GM21423 (cell line): Measurements from ENCODE around the gene PKHD1.
"Not testable (repeated sequence)": the region's sequence is repeated elsewhere in the genome, so short reads cannot be mapped to it uniquely, and the experiment has no call there.

Experiments used
- ATAC-seq: cut with Tn5 transposase; IDR thresholded peaks from one replicate; pipeline ENCODE4 v1.9.1; 2021; ENCODE audit warnings: mild to moderate bottlenecking, moderate library complexity; ENCODE audit not compliant: unreplicated experiment

The PKHD1 gene

GRCh38 chr6:51857134-51857533 is 230.3 kb downstream of the PKHD1 start:
- no peak for ATAC-seq

DNA sequence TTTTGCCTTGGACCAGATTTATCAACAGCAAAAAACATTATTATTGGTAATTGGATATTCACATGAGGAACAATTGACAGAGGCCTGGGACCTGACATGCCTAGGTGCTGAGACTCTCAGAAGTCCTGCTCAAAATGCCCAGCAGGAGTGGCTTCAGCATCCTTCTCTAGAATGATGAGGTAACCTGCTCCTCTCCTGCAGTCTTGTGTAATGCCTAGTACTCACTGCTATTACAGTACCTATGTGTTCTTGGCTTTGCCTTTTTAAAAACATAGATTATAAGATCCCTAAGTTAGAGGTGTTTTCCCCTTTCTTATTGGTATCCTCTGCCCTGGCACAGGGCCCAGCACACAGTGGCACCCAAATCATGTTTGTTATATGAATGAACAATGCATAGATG is 230.9 kb downstream of the PKHD1 start:
- ATAC-seq: no peak

GRCh38 chr6:51855310-51856082 is 231.9 kb downstream of the PKHD1 start:
- no peak for ATAC-seq

DNA sequence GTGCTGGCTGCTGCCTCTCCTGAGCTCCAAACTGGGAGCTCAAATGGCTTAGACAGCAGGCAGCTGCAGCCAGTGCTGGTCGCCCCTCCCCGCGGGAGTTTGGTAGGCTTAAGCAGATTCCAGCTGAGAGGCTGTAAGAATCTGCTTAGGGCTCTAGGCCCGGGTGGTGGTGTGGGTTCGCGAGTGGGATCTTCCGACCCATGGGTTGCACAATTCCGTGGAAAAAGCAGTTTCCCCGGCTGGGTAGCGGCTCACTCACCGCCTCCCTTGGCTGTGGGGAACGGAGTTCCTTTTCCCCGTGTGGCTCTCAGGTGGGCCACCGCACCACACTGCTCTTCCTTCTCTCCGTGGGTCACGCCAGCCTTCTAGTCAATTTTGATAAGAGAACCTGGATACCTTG is 232.5 kb downstream of the PKHD1 start:
- no peak for ATAC-seq

GRCh38 chr6:51854347-51854746 is 233.1 kb downstream of the PKHD1 start:
- no peak for ATAC-seq

GRCh38 chr6:51853109-51853508 is 234.3 kb downstream of the PKHD1 start:
- ATAC-seq: not testable (repeated sequence)

DNA sequence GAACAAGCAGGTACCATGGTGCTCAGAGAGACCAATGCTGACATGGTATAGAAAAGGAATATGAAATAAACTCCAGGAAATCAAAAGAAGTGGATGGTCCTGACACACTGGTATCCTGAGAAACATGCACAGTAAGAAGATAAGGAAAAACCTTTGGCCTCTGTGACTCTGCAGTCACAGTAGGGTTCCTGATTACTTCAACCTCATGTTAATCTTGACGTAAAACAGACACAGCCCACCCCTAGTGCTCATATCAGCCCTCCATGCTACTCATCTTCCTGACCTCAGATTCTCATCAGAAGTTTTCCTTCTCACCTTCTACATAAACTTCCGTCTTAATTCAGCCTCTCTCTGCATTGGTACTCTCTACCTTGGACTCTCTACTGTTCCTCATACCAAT is 240.9 kb downstream of the PKHD1 start:
- no peak for ATAC-seq

DNA sequence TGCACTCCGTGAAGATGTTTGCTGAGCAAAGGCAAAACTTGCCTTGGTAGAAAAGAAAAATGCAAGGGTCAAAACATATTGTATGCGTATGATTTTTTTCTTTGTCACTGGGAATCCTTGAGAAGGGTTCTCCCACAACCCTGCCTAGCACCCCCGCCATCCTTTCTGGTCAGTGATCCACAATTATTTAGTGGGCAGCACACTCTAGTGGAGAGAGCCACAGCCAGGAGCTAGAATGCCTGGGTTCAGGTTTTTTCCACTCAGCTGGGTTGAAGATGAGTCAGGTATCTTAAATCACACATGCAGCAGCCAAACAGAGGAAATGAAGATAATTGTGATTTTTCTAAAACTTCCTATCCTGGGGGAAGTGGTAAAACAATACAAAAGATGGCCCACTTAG is 243.1 kb downstream of the PKHD1 start:
- no peak for ATAC-seq

GRCh38 chr6:51843456-51844056 is 243.9 kb downstream of the PKHD1 start:
- ATAC-seq: no peak

DNA sequence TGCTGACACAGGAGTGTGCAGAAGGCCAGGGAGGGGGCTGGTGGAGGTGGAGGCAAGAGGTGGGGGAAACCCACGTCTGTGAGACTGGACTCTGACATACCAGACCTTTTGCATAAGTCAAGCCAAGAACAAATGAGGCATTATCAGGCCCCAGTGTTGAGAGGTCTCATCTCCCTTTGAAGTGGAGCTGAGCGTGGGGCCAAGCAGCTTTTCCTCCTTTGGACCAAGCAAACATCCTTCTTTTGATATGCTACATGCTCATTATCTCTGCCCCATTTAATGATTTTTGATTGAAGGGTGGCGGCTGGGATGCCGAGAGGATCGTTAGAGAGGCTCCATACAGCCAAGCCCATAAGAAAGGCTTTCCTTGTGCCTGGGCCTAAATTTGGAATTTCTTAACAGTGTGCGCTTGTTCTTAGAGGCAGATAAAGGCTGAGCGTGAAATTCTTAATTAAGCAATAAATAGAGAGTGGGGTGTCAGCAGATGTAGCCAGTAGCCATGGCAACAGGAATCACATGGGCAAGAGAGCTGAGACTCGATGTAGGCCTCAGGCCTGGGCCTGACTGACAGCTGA is 244.5 kb downstream of the PKHD1 start:
- ATAC-seq: no peak

GRCh38 chr6:51842061-51842803 is 245.2 kb downstream of the PKHD1 start:
- no peak for ATAC-seq

- ATAC-seq: no peak
Measured at GRCh38 chr6:51841626-51842025, 245.8 kb downstream of the PKHD1 start.

GRCh38 chr6:51839726-51840374 is 247.6 kb downstream of the PKHD1 start:
- no peak for ATAC-seq

DNA sequence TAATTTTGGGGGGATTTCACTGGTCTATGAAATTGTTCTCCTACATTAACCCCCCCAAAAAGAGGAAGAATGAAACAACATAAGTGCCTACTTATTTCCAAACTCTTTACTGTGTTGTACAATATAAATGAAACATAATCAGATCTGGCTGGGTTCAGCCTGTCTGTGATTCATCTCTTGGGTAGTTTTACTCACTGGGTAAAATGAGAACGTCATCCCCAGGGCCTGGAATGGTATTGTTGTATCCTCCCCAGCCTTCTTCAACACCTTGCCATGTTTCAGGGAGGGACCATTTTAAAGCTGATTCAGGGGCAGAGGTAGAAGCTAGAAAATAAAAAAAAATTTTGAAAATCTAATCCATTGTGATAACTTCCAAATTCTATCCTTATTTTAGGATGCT is 256.7 kb downstream of the PKHD1 start:
- ATAC-seq: no peak

GRCh38 chr6:51827580-51827979 is 259.8 kb downstream of the PKHD1 start:
- ATAC-seq: no peak

- no peak for ATAC-seq
Measured at GRCh38 chr6:51824940-51825339, 262.5 kb downstream of the PKHD1 start.

GRCh38 chr6:51820555-51820954 is 266.9 kb downstream of the PKHD1 start:
- ATAC-seq: no peak

DNA sequence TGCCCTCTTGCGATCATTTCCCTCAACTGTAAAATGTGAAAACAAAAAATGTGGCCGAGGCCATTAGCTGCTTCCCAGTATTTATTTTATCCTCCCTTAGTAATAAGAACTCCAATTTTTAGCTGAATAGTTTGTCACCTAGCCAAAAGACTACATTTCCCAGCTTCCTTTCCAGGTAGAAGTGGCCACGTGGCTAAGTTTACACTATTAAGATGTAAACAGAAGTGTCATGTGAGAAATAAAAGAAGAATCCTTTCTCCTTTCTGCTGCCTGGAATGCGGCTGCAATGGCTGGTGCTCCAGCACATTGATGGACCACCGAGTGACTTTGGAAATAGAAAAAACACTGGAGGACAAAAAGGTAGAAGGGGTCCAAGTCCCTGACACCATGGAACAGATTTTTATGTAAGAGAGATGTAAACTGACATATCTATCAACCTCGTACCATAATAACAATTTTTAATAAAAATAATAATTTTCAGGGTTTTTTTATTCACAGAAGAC is 268.8 kb downstream of the PKHD1 start:
- no peak for ATAC-seq

DNA sequence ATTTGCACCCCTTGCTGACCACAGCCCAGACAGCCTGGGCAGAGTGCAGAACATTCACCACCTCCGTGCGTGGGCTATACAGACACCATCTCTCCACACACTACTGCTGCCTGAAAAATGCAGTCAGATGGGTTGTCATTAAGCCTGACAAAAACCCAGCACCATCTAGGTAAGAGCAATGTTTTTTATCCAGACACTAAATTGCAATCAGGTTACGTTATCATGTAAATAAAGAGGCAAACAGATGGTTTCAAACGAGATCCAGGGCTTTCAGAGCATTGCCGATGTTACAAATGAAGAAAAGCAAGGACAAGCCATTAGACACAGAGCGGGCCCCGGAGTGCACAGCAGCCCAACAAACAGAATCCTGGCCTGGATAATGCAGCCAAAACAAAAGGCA is 269.6 kb downstream of the PKHD1 start:
- no peak for ATAC-seq

DNA sequence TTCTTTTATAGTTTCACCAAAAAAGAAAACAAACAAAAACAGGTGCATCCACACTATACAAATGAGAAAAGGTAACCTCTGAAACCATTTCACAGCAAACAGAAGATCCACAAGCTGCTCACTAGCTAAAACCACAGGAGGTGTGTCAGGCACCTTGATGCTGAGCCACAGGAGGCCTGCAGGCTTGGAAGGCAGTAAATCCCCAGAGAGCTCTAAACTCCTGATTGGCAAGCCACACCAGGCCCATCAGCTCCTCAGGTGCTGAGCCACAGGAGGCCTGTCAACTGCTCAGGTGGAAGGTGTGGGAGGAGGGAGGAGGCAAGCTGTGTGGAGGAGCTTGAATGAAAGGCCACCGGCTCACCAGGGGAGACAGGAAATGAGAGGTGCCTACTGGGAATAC is 273.0 kb downstream of the PKHD1 start:
- no peak for ATAC-seq

GRCh38 chr6:51813904-51814303 is 273.5 kb downstream of the PKHD1 start:
- ATAC-seq: no peak
